ENCODE data around the gene SEC14L3.

GRCh38 chr22:30439836-30440235 lies 32.0 kb downstream of the SEC14L3 start:
- TF ChIP-seq CTCF (IDR thresholded peaks at IDR 0.05) (no peak), POLR2A (IDR thresholded peaks at IDR 0.05) (no peak)

Measured in right lobe of liver (tissue), 4 donors.